Endothelial cell of umbilical vein (primary cell): Measurements from ENCODE around the gene CCDC187. TPM values are rescaled to one million over a fixed set of nuclear protein-coding genes. Genes with fewer than 3 reads are reported as not detected.
A peak's percentile ranks its signal among the peaks of the same experiment; 100 is the strongest.

Source experiments
- BruUV-seq: library from RNA; stranded (reverse); fragments of 400-500 nt; replicated peaks from 2 replicates; lab custom pipeline; 2021; lab: Mats Ljungman, UMichigan
- CTCF ChIA-PET: fragments of 300-600, 350-600 bp; sonication (Branson Sonifier 250); formaldehyde crosslinking; loops from one replicate; lab custom pipeline; 2021; ENCODE audit warnings: antibody characterized with exemption, inconsistent platforms; lab: Charles Lee
- POLR2A ChIA-PET: fragments of 300-600, 350-600 bp; sonication (Branson Sonifier 250); formaldehyde crosslinking; loops from one replicate; lab custom pipeline; 2021; ENCODE audit warnings: antibody characterized with exemption, inconsistent platforms; lab: Charles Lee
- DNase-seq: peaks from one replicate; pipeline ENCODE4 v3.0.0-alpha.2; 2011; ENCODE audit warnings: low read depth, low spot score
- FAIRE-seq: peaks from 2 replicates; lab custom pipeline; 2011; peaks lifted over from hg19 to GRCh38; lab: Jason Lieb, UNC
- H2AFZ ChIP-seq: 2 replicates; pipeline ENCODE4 v1.6.0; 2012; ENCODE audit warnings: low read depth, low read length, control low read depth, inconsistent platforms
- H3K27ac ChIP-seq: 2 replicates; pipeline ENCODE4 v1.5.1; 2011; ENCODE audit warnings: low read depth, mild to moderate bottlenecking, control low read depth, low read length, moderate library complexity; ENCODE audit not compliant: insufficient read depth
- H3K27me3 ChIP-seq, 2 experiments: 2 replicates each; pipeline versions ENCODE4 v1.6.0 to v1.6.1; 2011; ENCODE audit warnings: low read length in 2 of 2, mixed read lengths in 1 of 2; ENCODE audit not compliant: control insufficient read depth in 2 of 2, insufficient read depth in 2 of 2
- H3K36me3 ChIP-seq, 2 experiments: 2 replicates in 1 of 2; 3 replicates in 1 of 2; pipeline ENCODE4 v1.5.1; 2011; ENCODE audit warnings: low read length in 2 of 2, mild to moderate bottlenecking in 1 of 2, moderate library complexity in 1 of 2; ENCODE audit not compliant: control insufficient read depth in 2 of 2, insufficient read depth in 2 of 2; ENCODE audit errors: extremely low read depth in 1 of 2
- H3K4me1 ChIP-seq: 3 replicates; pipeline ENCODE4 v1.5.1; 2011; ENCODE audit warnings: mild to moderate bottlenecking, low read length; ENCODE audit not compliant: control insufficient read depth, insufficient read depth; ENCODE audit errors: extremely low read depth
- H3K4me2 ChIP-seq: 2 replicates; pipeline ENCODE4 v1.6.1; 2011; ENCODE audit warnings: low read length, control low read depth, mixed read lengths; ENCODE audit not compliant: insufficient read depth
- H3K4me3 ChIP-seq, 3 experiments: fragments of 200-600 bp in 1 of 3; sonication (generic), shearing (Covaris generic) in 1 of 3; replicated peaks in 1 of 3; 2 replicates each; pipeline ENCODE4 v1.5.1; 2011 to 2016; ENCODE audit warnings: control low read depth in 3 of 3, low read length in 3 of 3, mild to moderate bottlenecking in 2 of 3, inconsistent platforms in 1 of 3, low read depth in 1 of 3, moderate library complexity in 1 of 3; ENCODE audit not compliant: insufficient read depth in 1 of 3
- H3K79me2 ChIP-seq: 2 replicates; pipeline ENCODE4 v1.6.0; 2012; ENCODE audit warnings: low read length, inconsistent platforms; ENCODE audit not compliant: control insufficient read depth, insufficient read depth
- H3K9ac ChIP-seq: replicated peaks from 2 replicates; pipeline ENCODE3; 2011; ENCODE audit warnings: low read length, control low read depth; ENCODE audit not compliant: insufficient read depth; ENCODE audit errors: extremely low read depth
- H3K9me1 ChIP-seq: replicated peaks from 3 replicates; pipeline ENCODE4 v1.6.0; 2011; ENCODE audit warnings: mild to moderate bottlenecking, low read length; ENCODE audit not compliant: control insufficient read depth, insufficient read depth; ENCODE audit errors: extremely low read depth
- H3K9me3 ChIP-seq: replicated peaks from 2 replicates; pipeline ENCODE4 v1.5.1; 2012; ENCODE audit warnings: low read length, inconsistent platforms; ENCODE audit not compliant: control insufficient read depth, insufficient read depth
- H4K20me1 ChIP-seq: replicated peaks from 2 replicates; pipeline ENCODE3; 2011; ENCODE audit warnings: mild to moderate bottlenecking, low read length; ENCODE audit not compliant: control insufficient read depth, insufficient read depth; ENCODE audit errors: extremely low read depth
- EZH2 ChIP-seq: IDR thresholded peaks from 2 replicates; pipeline ENCODE4 v1.6.1; 2012; ENCODE audit warnings: borderline replicate concordance, low read depth, mild to moderate bottlenecking, moderate library complexity, low read length, inconsistent platforms; ENCODE audit not compliant: severe bottlenecking
- FOS ChIP-seq: IDR thresholded peaks from 2 replicates; pipeline ENCODE4 v1.6.1; 2011; ENCODE audit warnings: mild to moderate bottlenecking, low read length, moderate library complexity, borderline replicate concordance; ENCODE audit not compliant: insufficient read depth
- GATA2 ChIP-seq: IDR thresholded peaks from 2 replicates; pipeline ENCODE4 v1.7.0; 2011; ENCODE audit warnings: low read depth, mild to moderate bottlenecking, moderate library complexity, mixed read lengths, low read length; ENCODE audit not compliant: insufficient read length, insufficient read depth
- JUN ChIP-seq: IDR thresholded peaks from 2 replicates; pipeline ENCODE4 v1.6.1; 2011; ENCODE audit warnings: borderline replicate concordance, low read depth; ENCODE audit not compliant: insufficient read length, insufficient read depth
- MYC ChIP-seq: IDR thresholded peaks from one replicate; pipeline ENCODE4 v1.6.1; 2011; ENCODE audit warnings: mild to moderate bottlenecking, low read depth, low read length
- POLR2A ChIP-seq: IDR thresholded peaks from 2 replicates; pipeline ENCODE4 v1.6.1; 2012; ENCODE audit warnings: low read depth, mild to moderate bottlenecking, control low read depth, low read length
- POLR2AphosphoS5 ChIP-seq: IDR thresholded peaks from 2 replicates; pipeline ENCODE4 v1.6.1; 2012; ENCODE audit warnings: low read depth, mild to moderate bottlenecking, control low read depth, low read length, moderate library complexity; ENCODE audit not compliant: insufficient read depth
- dilution Hi-C: fragments of 300-500 bp; cut with MboI; formaldehyde crosslinking; loops from one replicate; pipeline ENCODE4 v1.15.0; 2019; ENCODE audit warnings: low sequenced_read_pairs; ENCODE audit not compliant: extremely low pct_ligation_motif_present
- intact Hi-C: fragments of 100-400 bp; cut with micrococcal nuclease; formaldehyde crosslinking; loops from one replicate; pipeline ENCODE4 v1.10.0; 2022
- polyA plus RNA-seq, 4 experiments: library from polyadenylated mRNA; depleted of rRNA in 3 of 4; stranded (reverse) in 3 of 4; unstranded in 1 of 4; fragments of >200 nt; gene quantifications; 2 replicates each; pipeline versions ENCODE4 v1.2.1 to v1.2.3, GENCODE V29; 2011 to 2012; ENCODE audit warnings: missing spikeins in 1 of 4
- total RNA-seq: library from RNA; stranded (reverse); gene quantifications from 2 replicates; pipeline ENCODE4 v1.2.3, GENCODE V29; 2021
- TF ChIP-seq, protein P1 (sequence below): IDR thresholded peaks from 2 replicates; pipeline ENCODE4 v1.6.1; 2011; ENCODE audit not compliant: insufficient read depth, insufficient read length
- TF ChIP-seq, protein P2 (sequence below), 2 donors: IDR thresholded peaks; 1 replicate in 1 of 2; 2 replicates in 1 of 2; pipeline ENCODE4 v1.5.1; 2011; ENCODE audit warnings: low read length in 2 of 2, mild to moderate bottlenecking in 2 of 2, moderate library complexity in 2 of 2, control low read depth in 1 of 2, inconsistent platforms in 1 of 2, low read depth in 1 of 2; ENCODE audit not compliant: insufficient read depth in 1 of 2; ENCODE audit errors: extremely low read depth in 1 of 2

CCDC187 gene
- total and polyA plus RNA-seq, 2 donors (not counting 3 experiments of a cell fraction or from before 2014, with no cell fraction given) = not detected

DNA sequence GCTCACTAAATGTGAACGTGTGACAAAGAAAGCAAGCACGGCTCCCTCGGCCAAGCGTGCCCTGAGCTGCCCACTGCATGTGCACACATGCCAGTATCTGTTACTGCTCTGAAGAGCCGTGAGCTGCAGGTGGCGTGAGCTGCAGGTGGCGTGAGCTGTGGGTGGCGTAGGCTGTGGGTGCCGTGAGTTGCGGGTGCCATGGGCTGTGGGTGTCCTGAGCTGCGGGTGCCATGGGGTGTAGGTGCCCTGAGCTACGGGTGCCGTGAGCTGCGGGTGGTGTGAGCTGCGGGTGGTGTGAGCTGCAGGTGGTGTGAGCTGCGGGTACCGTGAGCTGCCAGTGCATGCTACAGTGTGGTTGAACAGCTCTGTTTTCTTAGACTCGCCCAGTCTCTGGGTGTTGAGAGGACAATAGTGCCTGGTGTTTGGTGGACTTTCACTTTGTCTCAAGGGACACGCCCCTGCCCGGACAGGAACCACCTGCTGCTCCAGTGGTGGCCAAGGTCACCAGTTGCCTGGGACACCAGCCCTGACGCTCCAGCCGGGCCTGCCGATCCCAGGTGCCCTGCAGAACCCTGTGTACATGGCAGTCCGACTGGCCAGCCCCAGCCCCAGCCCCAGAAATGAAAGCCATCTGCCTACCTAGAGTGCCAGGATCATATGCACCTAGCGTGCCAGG lies 6.7 kb downstream of the CCDC187 start:
- no peak overlapping the region for H2AFZ ChIP-seq
- intact Hi-C loops = no loop called here
- POLR2A ChIA-PET = no interaction called here
- H3K9me1 ChIP-seq = no peaks in the 10 kb centered on the region
- CTCF ChIA-PET = interaction anchor here (0.7 to 1.2 kb wide), 2 partner anchors 9 to 30 kb away, joined by 3 read pairs; no protein-coding TSS in a partner anchor
- no peaks in the 10 kb centered on the region for H4K20me1 ChIP-seq
- no peaks in the 10 kb centered on the region for H3K79me2 ChIP-seq
- H3K9ac ChIP-seq = no peak overlapping the region
- H3K4me2 ChIP-seq = no peak overlapping the region
- H3K4me1 ChIP-seq = no peaks in the 10 kb centered on the region
- no peak overlapping the region for H3K27ac ChIP-seq
- no peak for FAIRE-seq
- H3K4me3 ChIP-seq = no peak overlapping the region
- BruUV-seq = no TSS peak
- H3K36me3 ChIP-seq = no peaks in the 10 kb centered on the region
- dilution Hi-C loops = no loop called here
- TF ChIP-seq, protein P1, sequence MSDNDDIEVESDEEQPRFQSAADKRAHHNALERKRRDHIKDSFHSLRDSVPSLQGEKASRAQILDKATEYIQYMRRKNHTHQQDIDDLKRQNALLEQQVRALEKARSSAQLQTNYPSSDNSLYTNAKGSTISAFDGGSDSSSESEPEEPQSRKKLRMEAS = no peak
- TF ChIP-seq, protein P2, sequence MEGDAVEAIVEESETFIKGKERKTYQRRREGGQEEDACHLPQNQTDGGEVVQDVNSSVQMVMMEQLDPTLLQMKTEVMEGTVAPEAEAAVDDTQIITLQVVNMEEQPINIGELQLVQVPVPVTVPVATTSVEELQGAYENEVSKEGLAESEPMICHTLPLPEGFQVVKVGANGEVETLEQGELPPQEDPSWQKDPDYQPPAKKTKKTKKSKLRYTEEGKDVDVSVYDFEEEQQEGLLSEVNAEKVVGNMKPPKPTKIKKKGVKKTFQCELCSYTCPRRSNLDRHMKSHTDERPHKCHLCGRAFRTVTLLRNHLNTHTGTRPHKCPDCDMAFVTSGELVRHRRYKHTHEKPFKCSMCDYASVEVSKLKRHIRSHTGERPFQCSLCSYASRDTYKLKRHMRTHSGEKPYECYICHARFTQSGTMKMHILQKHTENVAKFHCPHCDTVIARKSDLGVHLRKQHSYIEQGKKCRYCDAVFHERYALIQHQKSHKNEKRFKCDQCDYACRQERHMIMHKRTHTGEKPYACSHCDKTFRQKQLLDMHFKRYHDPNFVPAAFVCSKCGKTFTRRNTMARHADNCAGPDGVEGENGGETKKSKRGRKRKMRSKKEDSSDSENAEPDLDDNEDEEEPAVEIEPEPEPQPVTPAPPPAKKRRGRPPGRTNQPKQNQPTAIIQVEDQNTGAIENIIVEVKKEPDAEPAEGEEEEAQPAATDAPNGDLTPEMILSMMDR (IDR thresholded peaks at IDR 0.05; ENCODE audit: extremely low read depth in 1 of 2, insufficient read depth in 1 of 2, low read depth in 1 of 2, low read length in 2 of 2) = no peak
- TF ChIP-seq FOS (no peak), POLR2AphosphoS5 (no peak), EZH2 (no peak), GATA2 (no peak), POLR2A (no peak), MYC (no peak), JUN (no peak)
- peak; percentile 68 for DNase-seq
- H3K27me3 ChIP-seq = no peaks in the 10 kb centered on the region
- H3K9me3 ChIP-seq = no peaks in the 10 kb centered on the region
